ENCODE data around the gene PPM1H.

- no peak for TF ChIP-seq TEAD4 (IDR thresholded peaks at IDR 0.05)
- no peak for TF ChIP-seq TAF1 (IDR thresholded peaks at IDR 0.05; ENCODE audit: low read depth)
- TF ChIP-seq YY1 (IDR thresholded peaks at IDR 0.05; ENCODE audit: low read depth) = no peak
- no peak for TF ChIP-seq RAD21 (IDR thresholded peaks at IDR 0.05; ENCODE audit: low read depth)
- TF ChIP-seq REST (IDR thresholded peaks at IDR 0.05; ENCODE audit: low read depth) = no peak
- TF ChIP-seq EGR1 (IDR thresholded peaks at IDR 0.05) = no peak
- TF ChIP-seq EP300 (IDR thresholded peaks at IDR 0.05; ENCODE audit: borderline replicate concordance) = no peak
- TF ChIP-seq NFIC (IDR thresholded peaks at IDR 0.05) = no peak
- TF ChIP-seq MAX (IDR thresholded peaks at IDR 0.05) = no peak
- no peak for TF ChIP-seq FOXM1 (IDR thresholded peaks at IDR 0.05; ENCODE audit: borderline replicate concordance, low read depth)
Observed at GRCh38 chr12:62849398-62849797, 85.6 kb downstream of the PPM1H start.

All from Ishikawa (cell line).